Caco-2 (cell line): ENCODE results near the gene SLC9C2. TPM values are rescaled to one million over a fixed set of nuclear protein-coding genes. Genes with fewer than 3 reads are reported as not detected.
"Not testable (repeated sequence)": the region's sequence is repeated elsewhere in the genome, so short reads cannot be mapped to it uniquely, and the experiment has no call there.

Experiments used
- BruUV-seq: library from RNA; stranded (reverse); fragments of 400-500 nt; replicated peaks from 2 replicates; lab custom pipeline; 2021; lab: Mats Ljungman, UMichigan
- CTCF ChIA-PET: fragments of 300-600 bp; sonication (Branson Sonifier 250); formaldehyde crosslinking; loops from one replicate; lab custom pipeline; 2022; ENCODE audit warnings: antibody characterized with exemption; lab: Charles Lee
- POLR2A ChIA-PET: fragments of 300-600 bp; sonication (Branson Sonifier 250); formaldehyde crosslinking; loops from one replicate; lab custom pipeline; 2022; ENCODE audit warnings: antibody characterized with exemption; lab: Charles Lee
- DNase-seq, 2 experiments: peaks; one replicate each; pipeline versions ENCODE4 v3.0.0 to v3.0.0-alpha.2; 2020 to 2022
- H3K27me3 ChIP-seq: replicated peaks from 2 replicates; pipeline ENCODE4 v1.6.0; 2011; ENCODE audit warnings: low read length; ENCODE audit not compliant: control insufficient read depth, insufficient read depth
- H3K36me3 ChIP-seq: 2 replicates; pipeline ENCODE4 v1.5.1; 2011; ENCODE audit warnings: low read length; ENCODE audit not compliant: control insufficient read depth, insufficient read depth
- H3K4me1 ChIP-seq: fragments of 250-450 bp; sonication (Bioruptor Pico); 2 replicates; pipeline ENCODE4 v1.5.1; 2020; ENCODE audit warnings: mild to moderate bottlenecking
- H3K4me3 ChIP-seq: 2 replicates; pipeline ENCODE4 v1.5.1; 2011; ENCODE audit warnings: low read depth, mild to moderate bottlenecking, control low read depth, low read length
- H3K9me3 ChIP-seq: fragments of 250-450 bp; sonication (Bioruptor Pico); 2 replicates; pipeline ENCODE4 v1.5.1; 2020; ENCODE audit warnings: mild to moderate bottlenecking, moderate library complexity
- H3K27ac Mint-ChIP-seq: one replicate; pipeline ENCODE4 v1.8.0; 2022; ENCODE audit warnings: mixed read lengths; ENCODE audit not compliant: unreplicated experiment
- H3K27me3 Mint-ChIP-seq: one replicate; pipeline ENCODE4 v1.8.0; 2022; ENCODE audit warnings: mixed read lengths; ENCODE audit not compliant: insufficient read depth, unreplicated experiment
- H3K36me3 Mint-ChIP-seq: one replicate; pipeline ENCODE4 v1.8.0; 2022; ENCODE audit warnings: mild to moderate bottlenecking, mixed read lengths; ENCODE audit not compliant: insufficient read depth, unreplicated experiment
- H3K4me1 Mint-ChIP-seq: one replicate; pipeline ENCODE4 v1.8.0; 2022; ENCODE audit warnings: low read depth, mixed read lengths; ENCODE audit not compliant: unreplicated experiment
- H3K4me3 Mint-ChIP-seq: one replicate; pipeline ENCODE4 v1.8.0; 2022; ENCODE audit warnings: mild to moderate bottlenecking, moderate library complexity, mixed read lengths; ENCODE audit not compliant: unreplicated experiment
- H3K9me3 Mint-ChIP-seq: one replicate; pipeline ENCODE4 v1.8.0; 2022; ENCODE audit warnings: mixed read lengths; ENCODE audit not compliant: unreplicated experiment
- CTCF ChIP-seq, 2 experiments: fragments of 200-600 bp in 1 of 2; IDR thresholded peaks; 1 replicate in 1 of 2; 2 replicates in 1 of 2; pipeline versions ENCODE4 v1.5.1 to v1.8.0; 2011 to 2022; ENCODE audit warnings: antibody characterized with exemption in 1 of 2, control low read depth in 1 of 2, inconsistent platforms in 1 of 2, low read depth in 1 of 2, low read length in 1 of 2, mild to moderate bottlenecking in 1 of 2, moderate library complexity in 1 of 2; ENCODE audit not compliant: insufficient read depth in 1 of 2, severe bottlenecking in 1 of 2, unreplicated experiment in 1 of 2
- intact Hi-C: fragments of 100-400 bp; cut with micrococcal nuclease; formaldehyde crosslinking; loops from one replicate; pipeline ENCODE4 v1.10.0; 2022; ENCODE audit not compliant: unreplicated experiment
- total RNA-seq: library from RNA; stranded (reverse); gene quantifications from 2 replicates; pipeline ENCODE4 v1.2.3, GENCODE V29; 2022

Gene SLC9C2
- total RNA-seq, 1 experiment from 2014 or later = not detected

- ChIA-PET CTCF (no interaction called here), POLR2A (no interaction called here)
- H3K4me1 ChIP-seq = no peaks in the 10 kb centered on the region
- no peak overlapping the region for H3K4me3 ChIP-seq
- no peak overlapping the region for H3K4me3 Mint-ChIP-seq
- no peaks in the 10 kb centered on the region for H3K4me1 Mint-ChIP-seq
- no TSS peak for BruUV-seq
- no peaks in the 10 kb centered on the region for H3K36me3 Mint-ChIP-seq
- no peak for TF ChIP-seq CTCF (IDR thresholded peaks at IDR 0.05; ENCODE audit: insufficient read depth in 1 of 2, low read depth in 1 of 2, low read length in 1 of 2, severe bottlenecking in 1 of 2, unreplicated experiment in 1 of 2)
- no peak for DNase-seq
- peaks cover 3% of the 10 kb centered on the region for H3K27me3 Mint-ChIP-seq
- no peaks in the 10 kb centered on the region for H3K27me3 ChIP-seq
- peaks cover 11% of the 10 kb centered on the region for H3K9me3 Mint-ChIP-seq
- intact Hi-C loops = no loop called here
- peaks cover 9% of the 10 kb centered on the region; the same call in 1 of the 2 replicates for H3K9me3 ChIP-seq
- no peaks in the 10 kb centered on the region for H3K36me3 ChIP-seq
- no peak overlapping the region for H3K27ac Mint-ChIP-seq
Observed at GRCh38 chr1:173639102-173639501, 36.2 kb upstream of the SLC9C2 start.

- H3K4me1 Mint-ChIP-seq = no peaks in the 10 kb centered on the region
- POLR2A ChIA-PET = no interaction called here
- no peaks in the 10 kb centered on the region for H3K27me3 ChIP-seq
- intact Hi-C loops = no loop called here
- no peak for DNase-seq
- TF ChIP-seq CTCF (IDR thresholded peaks at IDR 0.05; ENCODE audit: insufficient read depth in 1 of 2, low read depth in 1 of 2, low read length in 1 of 2, severe bottlenecking in 1 of 2, unreplicated experiment in 1 of 2) = no peak
- peaks cover 14% of the 10 kb centered on the region for H3K9me3 Mint-ChIP-seq
- H3K9me3 ChIP-seq = peaks cover 4% of the 10 kb centered on the region; the same call in 1 of the 2 replicates
- H3K4me3 Mint-ChIP-seq = no peak overlapping the region
- H3K4me1 ChIP-seq = no peaks in the 10 kb centered on the region
- no peaks in the 10 kb centered on the region for H3K36me3 ChIP-seq
- H3K27ac Mint-ChIP-seq = no peak overlapping the region
- no peaks in the 10 kb centered on the region for H3K36me3 Mint-ChIP-seq
- CTCF ChIA-PET = no interaction called here
- H3K27me3 Mint-ChIP-seq = peaks cover 5% of the 10 kb centered on the region
- BruUV-seq = no TSS peak
- H3K4me3 ChIP-seq = no peak overlapping the region
Observed at GRCh38 chr1:173638043-173639021, 35.5 kb upstream of the SLC9C2 start.

GRCh38 chr1:173637236-173638042 lies 34.6 kb upstream of the SLC9C2 start:
- H3K9me3 Mint-ChIP-seq = peaks cover 21% of the 10 kb centered on the region
- H3K36me3 Mint-ChIP-seq, POLR2A ChIA-PET: not testable (repeated sequence)

More at GRCh38 chr1:173637236-173638042, 34.6 kb upstream of the SLC9C2 start:
- DNase-seq, H3K4me1 ChIP-seq, CTCF ChIA-PET, BruUV-seq, H3K27ac Mint-ChIP-seq, H3K4me1 Mint-ChIP-seq, H3K27me3 Mint-ChIP-seq, intact Hi-C loops, H3K9me3 ChIP-seq, H3K4me3 Mint-ChIP-seq, H3K36me3 ChIP-seq, H3K4me3 ChIP-seq, H3K27me3 ChIP-seq: not testable (repeated sequence)
